ENCODE measurements around the gene ALAS2.
A peak's percentile ranks its signal among the peaks of the same experiment; 100 is the strongest.
"Not testable (repeated sequence)": the region's sequence is repeated elsewhere in the genome, so short reads cannot be mapped to it uniquely, and the experiment has no call there.

The ALAS2 gene, protein sequence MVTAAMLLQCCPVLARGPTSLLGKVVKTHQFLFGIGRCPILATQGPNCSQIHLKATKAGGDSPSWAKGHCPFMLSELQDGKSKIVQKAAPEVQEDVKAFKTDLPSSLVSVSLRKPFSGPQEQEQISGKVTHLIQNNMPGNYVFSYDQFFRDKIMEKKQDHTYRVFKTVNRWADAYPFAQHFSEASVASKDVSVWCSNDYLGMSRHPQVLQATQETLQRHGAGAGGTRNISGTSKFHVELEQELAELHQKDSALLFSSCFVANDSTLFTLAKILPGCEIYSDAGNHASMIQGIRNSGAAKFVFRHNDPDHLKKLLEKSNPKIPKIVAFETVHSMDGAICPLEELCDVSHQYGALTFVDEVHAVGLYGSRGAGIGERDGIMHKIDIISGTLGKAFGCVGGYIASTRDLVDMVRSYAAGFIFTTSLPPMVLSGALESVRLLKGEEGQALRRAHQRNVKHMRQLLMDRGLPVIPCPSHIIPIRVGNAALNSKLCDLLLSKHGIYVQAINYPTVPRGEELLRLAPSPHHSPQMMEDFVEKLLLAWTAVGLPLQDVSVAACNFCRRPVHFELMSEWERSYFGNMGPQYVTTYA

DNA sequence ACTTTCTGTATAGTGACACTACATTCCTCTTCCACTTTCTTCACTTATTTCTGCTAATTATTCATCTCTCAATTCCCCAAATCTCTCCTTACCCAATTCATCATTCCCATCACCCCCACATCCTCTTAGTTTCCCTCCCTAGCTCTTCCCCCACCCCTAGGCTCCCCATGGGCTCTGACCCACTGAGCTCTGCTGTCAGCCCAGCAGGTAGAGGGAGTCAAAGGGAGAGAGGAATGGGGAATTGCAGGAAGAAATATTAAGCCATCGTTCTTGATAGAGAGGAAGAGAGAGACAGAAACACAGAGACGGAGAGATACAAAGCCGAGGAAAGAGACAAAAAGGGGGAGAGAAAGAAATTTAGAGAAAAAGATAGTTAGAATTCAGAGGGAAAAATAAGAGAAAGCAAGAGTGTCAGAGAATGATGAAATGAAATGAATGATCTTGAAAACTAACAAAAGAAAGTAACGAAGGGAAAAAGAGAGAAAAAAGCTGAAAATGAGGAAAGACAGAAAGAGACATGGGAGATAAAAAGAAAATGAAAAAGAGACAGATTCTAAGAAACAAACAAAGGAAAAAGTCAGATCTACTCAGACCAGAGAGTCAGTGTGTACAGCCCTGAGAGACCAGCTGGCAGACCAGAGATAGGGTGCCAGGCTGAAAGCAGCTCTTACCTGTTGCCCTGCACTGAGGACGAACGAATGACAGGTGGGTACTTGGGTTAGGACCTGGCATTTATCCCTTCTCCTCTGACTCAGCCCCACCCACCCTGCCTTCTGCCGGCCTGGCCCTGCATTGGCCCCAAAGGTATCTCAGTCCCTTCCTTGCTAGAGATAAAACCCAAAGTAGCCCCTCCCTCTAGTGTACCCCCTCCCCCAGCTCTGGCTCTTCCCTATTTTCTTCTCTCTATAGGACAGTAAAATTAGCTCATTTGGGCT lies at the start of gene ALAS2:
Gene ALAS2, minus strand, starts transcription at position 707 of the 935 bp plus-strand sequence. CDS start 4,977 bp downstream, outside the sequence.
- no peak for DNase-seq

DNA sequence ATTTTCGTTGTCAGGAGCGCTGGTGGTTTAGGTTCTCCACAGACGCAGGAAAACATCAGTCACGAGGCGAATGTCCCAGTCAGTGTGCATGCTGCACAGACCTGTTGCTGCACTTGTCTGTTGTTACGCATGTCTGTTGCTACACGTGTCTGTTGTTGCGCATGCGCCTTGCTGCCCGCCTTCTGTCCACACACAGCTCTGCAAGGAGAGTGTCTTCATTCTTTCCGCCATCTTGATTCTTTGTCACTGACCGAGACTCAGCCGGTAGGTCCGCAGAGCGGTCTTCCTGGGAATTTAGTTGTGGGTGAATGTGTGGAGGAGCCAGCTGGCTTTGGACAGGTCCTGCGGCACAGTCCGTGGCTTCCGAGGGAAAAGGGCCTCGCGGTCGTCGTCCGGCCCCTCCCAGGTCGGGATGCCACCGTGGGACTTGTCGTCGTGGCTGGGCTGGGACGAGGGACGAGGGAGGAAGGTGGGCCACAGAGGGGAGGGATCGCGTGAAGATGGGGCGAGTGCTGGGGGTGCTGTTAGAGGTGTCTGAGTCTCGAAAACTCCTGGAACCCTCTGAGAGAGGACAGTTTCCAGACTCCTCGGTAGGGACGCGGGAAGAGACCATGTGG lies 44.2 kb upstream of the ALAS2 start, which contains the start of gene PAGE2B:
Gene PAGE2B, plus strand, starts transcription at position 180 of the 617 bp plus-strand sequence. CDS start 1,012 bp downstream, outside the sequence.
- DNase-seq, result no peak

DNA sequence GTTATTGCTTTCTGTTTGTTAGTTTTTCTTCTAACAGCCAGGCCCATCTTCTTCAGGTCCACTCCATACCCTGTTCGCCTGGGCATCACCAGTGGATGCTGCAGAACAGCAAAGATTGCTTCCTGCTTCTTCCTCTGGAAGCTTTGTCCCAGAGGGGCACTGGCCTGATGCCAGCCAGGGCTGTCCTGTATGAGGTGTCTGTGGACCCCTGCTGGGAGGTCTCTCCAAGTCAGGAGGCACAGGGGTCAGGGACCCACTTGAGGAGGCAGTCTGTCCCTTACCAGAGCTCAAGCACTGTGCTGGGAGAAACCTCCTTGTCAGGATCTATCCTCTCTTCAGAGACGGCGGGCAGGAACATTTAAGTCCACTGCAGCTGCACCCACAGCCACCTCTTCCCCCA lies 41.5 kb upstream of the ALAS2 start:
- no peak for DNase-seq

DNA sequence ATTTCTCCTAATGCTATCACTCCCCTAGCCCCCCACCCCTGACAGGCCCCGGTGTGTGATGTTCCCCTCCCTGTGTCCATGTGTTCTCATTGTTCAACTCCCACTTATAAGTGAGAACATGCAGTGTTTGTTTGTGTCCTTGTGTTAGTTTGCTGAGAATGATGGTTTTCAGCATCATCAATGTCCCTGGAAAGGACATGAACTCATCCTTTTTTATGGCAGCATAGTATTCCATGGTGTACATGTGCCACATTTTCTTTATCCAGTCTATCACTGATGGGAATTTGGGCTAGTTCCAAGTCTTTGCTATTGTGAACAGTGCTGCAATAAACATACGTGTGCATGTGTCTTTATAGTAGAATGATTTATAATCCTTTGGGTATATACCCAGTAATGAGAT lies 36.4 kb upstream of the ALAS2 start:
- DNase-seq, result not testable (repeated sequence)

DNA sequence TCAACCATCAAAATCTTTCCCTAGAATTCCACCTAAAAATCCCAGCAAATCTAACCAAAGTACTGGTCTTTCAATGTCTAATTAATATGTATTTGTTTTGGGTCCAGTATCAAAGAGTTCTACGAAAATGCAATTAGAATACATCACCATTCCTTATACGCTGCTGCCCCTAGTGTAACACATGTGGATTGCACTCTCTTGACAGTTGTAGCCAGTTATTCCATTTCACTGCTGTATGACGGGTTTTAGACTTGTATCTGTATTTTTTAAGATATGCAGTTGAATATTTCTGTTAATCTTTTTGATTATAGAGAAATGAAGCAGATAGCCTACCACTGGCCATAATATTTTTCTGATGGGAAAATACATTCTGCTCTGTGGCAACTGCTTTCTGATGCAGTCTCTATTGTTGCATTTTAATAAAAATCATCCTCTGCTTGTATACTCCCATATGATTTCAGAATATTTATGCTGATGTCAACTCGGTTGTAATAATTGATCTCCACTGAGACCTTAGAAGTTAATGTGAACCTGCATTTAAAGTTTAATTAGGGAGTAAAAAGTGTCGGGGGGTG lies 27.0 kb upstream of the ALAS2 start:
- peak; percentile 37 for DNase-seq

DNA sequence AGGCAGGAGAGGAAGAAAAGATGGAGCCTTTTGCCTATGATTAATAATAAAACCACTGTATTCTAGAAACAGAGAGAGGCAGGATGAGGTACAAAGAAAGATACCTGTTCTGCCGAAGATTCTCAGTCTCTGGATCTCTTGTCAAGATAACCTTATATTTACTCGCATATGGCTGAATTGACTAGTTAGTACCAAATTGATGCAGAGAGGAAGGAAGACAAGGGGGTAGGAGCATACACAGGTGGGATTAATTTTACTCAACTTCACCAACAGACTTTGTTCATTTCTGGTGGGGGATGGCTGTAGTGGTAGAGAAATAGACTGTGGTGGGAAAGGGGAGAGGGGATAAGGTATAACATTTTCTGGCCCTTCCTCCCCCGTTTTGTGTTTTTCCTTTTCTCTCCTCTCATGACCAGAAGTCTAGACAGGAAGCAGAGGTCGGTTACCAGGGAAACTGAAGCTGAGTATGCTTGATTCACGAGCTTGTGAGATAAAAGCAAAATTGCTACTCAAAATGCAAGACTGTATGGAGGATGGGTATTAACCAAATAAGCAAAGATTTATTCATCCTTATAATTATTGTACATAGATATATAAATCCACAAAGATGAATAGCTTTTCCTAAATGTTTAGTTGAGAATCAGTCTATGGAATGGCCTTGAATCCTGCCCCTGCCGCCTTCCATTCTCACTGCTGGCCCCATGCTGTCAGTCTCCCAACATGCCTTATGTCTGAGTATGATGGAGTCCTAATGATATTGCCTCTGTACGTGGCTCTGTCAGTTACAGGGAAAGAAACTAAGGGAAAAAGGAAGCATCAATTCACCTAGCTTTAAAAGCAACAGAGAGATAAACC lies 26.3 kb upstream of the ALAS2 start:
- DNase-seq, result no peak

DNA sequence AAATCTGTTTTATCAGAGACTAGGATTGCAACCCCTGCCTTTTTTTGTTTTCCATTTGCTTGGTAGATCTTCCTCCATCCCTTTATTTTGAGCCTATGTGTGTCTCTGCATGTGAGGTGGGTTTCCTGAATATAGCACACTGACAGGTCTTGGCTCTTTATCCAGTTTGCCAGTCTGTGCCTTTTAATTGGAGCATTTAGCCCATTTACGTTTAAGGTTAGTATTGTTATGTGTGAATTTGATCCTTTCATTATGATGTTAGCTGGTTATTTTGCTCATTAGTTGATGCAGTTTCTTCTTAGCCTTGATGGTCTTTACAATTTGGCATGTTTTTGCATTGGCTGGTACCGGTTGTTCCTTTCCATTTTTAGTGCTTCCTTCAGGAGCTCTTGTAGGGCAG lies 19.8 kb upstream of the ALAS2 start:
- not testable (repeated sequence) for DNase-seq

DNA sequence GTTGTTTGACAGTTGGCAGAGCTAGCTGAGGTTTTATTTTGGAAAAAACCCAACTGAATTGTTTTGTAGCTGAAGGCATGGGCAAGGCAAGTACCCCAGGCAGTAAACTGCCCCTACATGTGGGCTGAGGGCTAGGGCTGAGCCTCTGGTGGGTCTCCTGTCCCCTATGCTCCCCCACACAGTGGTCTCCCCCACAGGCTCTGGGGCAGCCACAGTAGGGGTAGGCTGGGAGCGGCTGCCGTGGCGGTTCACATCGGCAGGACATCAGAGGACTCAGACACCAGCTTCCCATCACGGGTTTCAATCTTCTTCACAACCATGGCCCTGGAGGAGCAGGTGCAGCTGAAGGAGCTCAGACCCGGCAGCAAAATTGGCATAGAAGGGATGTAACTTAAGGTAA lies 10.7 kb upstream of the ALAS2 start:
- DNase-seq, result no peak

DNA sequence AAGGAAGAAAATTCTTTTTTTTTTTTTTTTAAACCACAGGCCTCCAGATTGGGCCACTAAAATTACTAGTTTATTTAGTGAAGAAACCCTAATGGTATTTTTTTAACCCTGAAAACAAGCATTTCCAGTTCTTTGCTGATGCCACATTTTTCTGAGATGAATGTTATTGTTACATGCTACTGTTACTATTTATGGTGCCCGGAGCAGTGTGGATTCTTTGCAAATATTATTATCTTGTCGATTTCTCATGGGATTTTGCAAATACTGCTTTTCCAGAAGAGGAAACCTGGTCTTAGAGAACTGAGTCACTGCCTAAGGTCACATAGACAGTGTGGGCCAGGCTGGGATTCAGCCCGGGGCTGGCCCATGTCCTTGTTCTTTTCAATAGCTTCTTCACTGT lies 8.7 kb upstream of the ALAS2 start:
- DNase-seq, result no peak

DNA sequence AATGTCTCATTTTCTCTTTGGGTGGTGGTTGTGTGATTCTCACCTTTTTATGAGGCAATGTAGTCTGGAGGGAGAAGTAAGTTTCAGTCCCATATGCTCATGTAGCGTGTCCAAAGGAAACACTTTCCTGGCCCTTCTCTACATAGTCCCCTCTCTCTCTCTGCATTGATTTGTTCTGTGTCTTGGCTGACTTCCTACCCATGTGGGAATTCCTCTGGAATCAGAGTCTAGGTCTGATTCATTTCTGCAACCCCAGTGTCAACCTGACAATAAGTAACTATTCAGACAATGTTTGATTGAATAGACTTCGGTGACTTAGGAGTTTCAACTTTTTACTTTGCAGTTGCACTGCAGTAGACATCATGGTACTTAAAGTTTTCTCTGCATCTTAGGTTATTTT lies 2.7 kb upstream of the ALAS2 start:
- no peak for DNase-seq

DNA sequence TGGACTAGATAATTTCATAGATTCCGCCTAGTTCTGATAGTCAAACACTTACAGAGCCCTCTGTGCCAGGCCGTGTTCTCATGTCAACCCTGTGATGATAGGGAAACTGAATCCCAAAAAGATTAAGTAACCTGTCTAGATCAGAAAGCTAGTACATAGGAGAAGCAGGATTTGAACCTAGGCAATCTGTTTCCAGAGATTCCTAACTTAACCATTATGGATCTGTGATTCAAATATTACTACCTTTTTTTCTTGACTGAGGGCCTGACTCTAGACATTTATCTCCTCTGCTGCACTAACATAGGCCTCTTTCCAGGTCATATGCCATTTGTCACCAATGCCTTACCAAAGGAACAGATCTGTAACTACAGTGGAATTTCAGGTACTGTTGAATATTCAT lies 1.5 kb downstream of the ALAS2 start:
- no peak for DNase-seq

DNA sequence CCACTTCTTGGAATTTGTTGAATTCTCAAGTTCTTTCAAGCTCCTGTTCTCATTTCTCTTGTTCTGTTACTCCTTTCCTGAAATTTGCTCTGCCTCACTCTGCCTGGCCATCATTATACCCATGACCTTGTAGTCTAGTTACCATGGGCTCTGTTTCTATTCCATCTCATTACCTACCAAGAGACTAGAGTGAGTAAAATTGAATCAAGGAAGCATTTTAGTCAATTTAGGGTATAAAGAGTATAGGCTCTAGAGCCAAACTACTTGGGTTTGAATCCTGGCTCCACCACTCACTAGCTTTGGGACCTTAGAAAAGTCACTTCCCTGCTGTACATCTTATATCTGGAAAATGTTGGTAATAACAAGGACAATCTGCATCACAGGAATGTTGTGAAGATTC lies 2.2 kb downstream of the ALAS2 start:
- no peak for DNase-seq

DNA sequence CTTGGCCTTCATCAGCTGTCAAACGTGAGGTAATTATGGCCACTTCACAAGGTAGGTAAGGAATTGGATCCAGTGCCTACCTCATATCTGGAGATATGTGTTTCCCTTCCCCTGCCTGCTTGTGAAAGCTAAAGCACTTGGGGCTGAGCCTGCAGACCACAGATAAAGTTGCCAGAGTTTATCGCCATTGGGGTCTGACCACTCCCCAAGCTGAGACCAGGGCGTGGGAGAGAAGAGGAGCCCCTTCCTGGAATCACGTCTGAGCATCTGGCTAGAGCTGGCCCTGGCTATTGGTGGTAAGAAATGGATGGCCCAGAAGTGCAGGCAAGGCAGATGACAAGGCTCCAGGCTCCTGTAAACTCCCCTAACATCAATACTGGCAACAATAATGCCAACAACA lies 2.7 kb downstream of the ALAS2 start:
- no peak for DNase-seq

DNA sequence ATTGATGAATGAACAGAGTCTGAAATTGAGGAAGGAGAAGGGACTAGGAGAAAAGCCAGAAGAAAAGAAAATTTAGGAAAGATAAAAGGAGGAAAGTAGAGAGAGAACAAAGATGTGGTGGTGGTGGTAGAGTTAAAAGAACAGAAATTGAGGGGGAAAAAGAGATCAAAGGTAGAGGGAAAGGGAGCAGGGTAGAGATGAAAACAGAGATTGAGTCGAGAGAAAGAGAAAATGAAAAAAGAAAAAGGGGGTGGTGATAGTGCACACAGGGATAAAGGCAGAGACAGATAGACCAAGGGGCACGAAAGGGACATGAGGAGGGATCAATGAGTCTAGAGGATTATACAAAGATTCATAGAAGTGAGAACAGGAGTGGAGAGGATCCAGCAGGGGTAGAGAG lies 3.9 kb downstream of the ALAS2 start:
- DNase-seq, result no peak

DNA sequence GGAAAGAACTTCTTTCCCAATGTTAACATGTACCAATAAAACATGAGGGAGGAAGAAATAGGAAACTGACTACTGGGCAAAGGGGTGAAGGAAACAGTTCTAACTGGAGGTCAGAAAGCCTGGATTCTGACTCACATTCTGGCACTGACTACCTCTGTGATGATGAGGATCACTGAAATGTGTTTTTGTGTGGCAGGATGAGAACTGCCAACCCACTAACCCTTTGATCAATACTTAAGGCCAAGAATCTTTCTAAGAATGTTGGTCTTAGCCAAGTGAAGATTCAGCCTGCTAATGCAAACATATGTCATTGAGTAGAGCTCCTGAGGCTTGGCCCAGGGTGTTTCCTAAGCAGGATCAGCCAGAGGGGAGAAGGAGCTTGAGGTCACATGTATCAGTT lies 4.6 kb downstream of the ALAS2 start:
- no peak for DNase-seq

DNA sequence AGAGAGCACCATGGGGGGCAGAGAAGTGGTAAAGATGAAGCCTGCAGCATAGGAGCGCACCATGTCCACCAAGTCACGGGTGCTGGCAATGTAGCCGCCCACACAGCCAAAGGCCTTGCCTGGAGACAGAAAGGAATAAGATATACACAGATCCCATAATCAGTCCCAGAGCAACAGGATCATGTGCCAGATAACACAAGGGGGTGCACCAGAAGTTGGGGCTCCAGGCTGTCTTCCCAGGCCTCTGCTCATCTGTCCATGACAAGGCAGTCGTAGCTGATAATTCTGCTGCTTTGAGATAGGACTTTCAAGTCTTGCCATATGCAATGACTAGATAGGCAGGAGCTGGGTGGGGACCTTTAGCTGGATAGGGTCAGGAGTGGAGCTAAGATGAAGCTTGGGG lies 15.9 kb downstream of the ALAS2 start:
- no peak for DNase-seq

DNA sequence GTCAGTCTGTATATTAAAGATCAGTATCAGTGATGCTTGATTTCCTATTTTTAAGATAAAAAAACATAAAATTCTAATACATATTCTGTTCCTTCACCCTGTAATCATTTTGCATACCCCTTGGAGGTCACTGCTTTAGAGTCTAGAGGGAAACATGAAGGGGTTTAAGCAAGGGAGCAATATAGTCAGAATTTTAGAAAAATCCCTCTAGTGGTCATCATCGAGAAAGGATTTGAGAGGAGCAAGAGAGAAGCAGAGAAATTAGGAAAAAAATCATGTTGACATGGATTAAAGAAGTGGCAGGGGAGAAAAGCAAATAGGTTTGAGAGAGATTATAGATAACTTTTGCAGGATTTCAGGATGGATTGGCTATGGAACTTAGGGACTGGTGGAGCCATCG lies 19.5 kb downstream of the ALAS2 start:
- no peak for DNase-seq

DNA sequence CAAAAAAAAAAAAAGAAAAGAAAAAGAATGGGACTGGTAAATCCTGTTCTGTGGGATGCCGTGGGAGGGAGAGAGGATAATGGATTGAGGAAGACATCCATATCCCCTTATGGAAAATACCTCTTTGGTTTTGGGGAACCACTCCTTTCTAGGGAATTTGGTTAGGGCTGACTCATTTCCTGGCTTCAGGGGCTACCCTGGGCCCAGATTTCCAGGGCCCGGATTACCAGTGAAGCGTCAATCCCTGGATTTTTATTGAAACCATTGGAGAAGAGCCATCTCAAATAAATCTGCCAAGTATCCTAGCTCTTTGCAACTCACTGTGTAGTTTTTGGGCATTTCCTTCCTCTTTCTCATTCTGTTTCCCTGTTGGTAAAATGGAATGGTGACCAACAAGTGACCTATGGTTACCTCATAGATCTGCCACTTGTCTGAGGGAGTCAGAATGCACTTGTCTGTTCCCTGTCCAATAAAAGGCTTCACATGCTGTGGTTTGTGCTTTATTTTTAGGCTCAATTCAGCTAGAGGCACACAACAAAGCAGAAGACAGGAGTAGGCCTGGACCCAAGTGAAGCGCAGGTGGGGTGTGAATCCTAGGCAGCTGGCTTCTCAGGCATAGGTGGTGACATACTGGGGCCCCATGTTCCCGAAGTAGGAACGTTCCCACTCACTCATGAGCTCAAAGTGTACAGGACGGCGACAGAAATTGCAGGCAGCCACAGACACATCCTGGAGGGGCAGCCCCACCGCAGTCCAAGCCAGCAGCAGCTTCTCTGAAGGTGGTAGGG lies 22.0 kb downstream of the ALAS2 start:
- DNase-seq, result no peak

DNA sequence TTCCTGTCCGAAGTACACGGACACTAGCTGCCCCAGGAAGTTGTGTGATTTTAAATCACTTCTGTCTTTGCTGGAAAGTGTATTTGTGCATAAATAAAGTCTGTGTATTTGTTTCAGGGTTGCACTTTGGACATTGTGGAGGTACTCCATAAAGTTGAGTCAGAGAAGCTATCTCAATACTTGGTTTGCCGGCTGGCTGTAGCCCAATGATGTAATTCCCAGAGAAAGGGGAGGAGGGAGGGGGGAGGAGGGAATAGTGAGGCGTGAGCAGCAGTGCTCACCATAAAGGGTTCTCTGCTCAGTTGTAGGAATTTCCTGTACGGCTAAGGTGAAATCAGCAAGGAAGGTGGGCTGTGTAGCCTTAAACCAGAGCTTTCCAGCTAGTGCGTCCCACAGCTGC lies 23.1 kb downstream of the ALAS2 start:
- DNase-seq, result no peak

DNA sequence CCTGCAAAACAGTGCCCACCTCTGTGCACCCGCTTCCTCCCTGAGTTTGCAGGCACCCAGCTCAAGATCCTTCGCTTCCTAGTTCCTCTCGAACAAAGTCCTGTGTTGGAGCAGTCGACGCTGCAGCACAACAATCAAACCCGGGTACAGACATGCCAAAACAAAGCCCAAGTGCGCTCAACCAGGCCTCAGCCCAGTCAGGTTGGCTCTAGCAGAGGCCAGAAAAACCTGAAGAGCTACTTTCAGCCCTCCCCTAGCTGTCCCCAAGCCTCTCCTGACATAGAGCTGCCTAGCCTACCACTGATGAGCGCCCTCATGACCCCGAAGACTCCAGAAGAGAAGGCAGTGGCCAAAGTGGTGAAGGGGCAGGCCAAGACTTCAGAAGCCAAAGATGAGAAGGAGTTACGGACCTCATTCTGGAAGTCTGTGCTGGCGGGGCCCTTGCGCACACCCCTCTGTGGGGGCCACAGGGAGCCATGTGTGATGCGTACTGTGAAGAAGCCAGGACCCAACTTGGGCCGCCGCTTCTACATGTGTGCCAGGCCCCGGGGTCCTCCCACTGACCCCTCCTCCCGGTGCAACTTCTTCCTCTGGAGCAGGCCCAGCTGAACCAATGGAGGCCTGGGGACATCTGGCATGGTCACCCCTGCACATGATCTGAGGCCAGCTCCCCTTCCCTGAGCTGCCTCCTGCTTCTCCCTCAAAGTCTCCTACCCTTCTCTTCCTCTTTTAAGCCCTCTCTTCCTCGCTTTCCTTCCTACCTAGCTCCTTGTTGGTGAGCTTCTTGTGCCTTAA lies 23.8 kb downstream of the ALAS2 start:
- DNase-seq, result no peak

Data from right forelimb (tissue), 1 donor.